Neuronal stem cell (in vitro differentiated cells): ENCODE measurements around the gene CAND1.

Experiments used
- DNase-seq: peaks from one replicate; pipeline ENCODE4 v3.0.0-alpha.2; 2013; ENCODE audit warnings: low spot score
- H2AFZ ChIP-seq: one replicate; pipeline ENCODE4 v1.6.1; 2013; ENCODE audit warnings: mild to moderate bottlenecking, low read length, inconsistent platforms
- H2AK5ac ChIP-seq: 2 replicates; pipeline ENCODE4 v1.6.1; 2013; ENCODE audit warnings: low read depth, mild to moderate bottlenecking, inconsistent platforms, low read length, moderate library complexity, mixed read lengths
- H2BK120ac ChIP-seq: 2 replicates; pipeline ENCODE4 v1.6.1; 2013; ENCODE audit warnings: low read depth, mild to moderate bottlenecking, inconsistent platforms, low read length, moderate library complexity, mixed read lengths
- H2BK12ac ChIP-seq: one replicate; pipeline ENCODE4 v1.6.1; 2013; ENCODE audit warnings: low read length, inconsistent platforms
- H2BK15ac ChIP-seq: 2 replicates; pipeline ENCODE4 v1.6.1; 2013; ENCODE audit warnings: mild to moderate bottlenecking, low read length, inconsistent platforms, mixed read lengths
- H2BK5ac ChIP-seq: one replicate; pipeline ENCODE4 v1.6.1; 2013; ENCODE audit warnings: inconsistent platforms, mild to moderate bottlenecking, low read length, moderate library complexity
- H3K14ac ChIP-seq: one replicate; pipeline ENCODE4 v1.6.1; 2013; ENCODE audit warnings: low read length, inconsistent platforms
- H3K18ac ChIP-seq: 2 replicates; pipeline ENCODE4 v1.6.1; 2013; ENCODE audit warnings: low read length, inconsistent platforms
- H3K23ac ChIP-seq: 2 replicates; pipeline ENCODE4 v1.6.1; 2013; ENCODE audit warnings: low read depth, mild to moderate bottlenecking, mixed read lengths, low read length, inconsistent platforms; ENCODE audit not compliant: poor library complexity
- H3K27ac ChIP-seq: replicated peaks from 3 replicates; pipeline ENCODE4 v1.5.1; 2013; ENCODE audit warnings: low read length, inconsistent platforms
- H3K27me3 ChIP-seq, 3 experiments: 2 replicates each; pipeline ENCODE4 v1.6.1; 2013; ENCODE audit warnings: low read length in 3 of 3, mild to moderate bottlenecking in 2 of 3, inconsistent platforms in 1 of 3, low read depth in 1 of 3, mixed read lengths in 1 of 3, moderate library complexity in 1 of 3; ENCODE audit not compliant: control insufficient read depth in 3 of 3, insufficient read depth in 3 of 3
- H3K36me3 ChIP-seq, 2 donors: replicated peaks in 1 of 2; 2 replicates each; pipeline ENCODE4 v1.6.1; 2013; ENCODE audit warnings: low read length in 2 of 2; ENCODE audit not compliant: control insufficient read depth in 2 of 2, insufficient read depth in 2 of 2
- H3K4ac ChIP-seq: 2 replicates; pipeline ENCODE4 v1.6.1; 2013; ENCODE audit warnings: inconsistent platforms, mild to moderate bottlenecking, low read length, moderate library complexity
- H3K4me1 ChIP-seq, 2 donors: 1 replicate in 1 of 2; 2 replicates in 1 of 2; pipeline ENCODE4 v1.6.1; 2013; ENCODE audit warnings: low read length in 2 of 2, low read depth in 1 of 2; ENCODE audit not compliant: control insufficient read depth in 2 of 2, insufficient read depth in 1 of 2
- H3K4me2 ChIP-seq: one replicate; pipeline ENCODE4 v1.6.1; 2013; ENCODE audit warnings: mild to moderate bottlenecking, low read length, inconsistent platforms; ENCODE audit not compliant: insufficient read depth, poor library complexity, severe bottlenecking
- H3K4me3 ChIP-seq, 2 donors: 2 replicates each; pipeline ENCODE4 v1.5.1; 2013; ENCODE audit warnings: low read length in 2 of 2, mild to moderate bottlenecking in 2 of 2, inconsistent platforms in 1 of 2, moderate library complexity in 1 of 2
- H3K79me1 ChIP-seq: one replicate; pipeline ENCODE4 v1.6.1; 2013; ENCODE audit warnings: low read depth, mild to moderate bottlenecking, inconsistent platforms, low read length, moderate library complexity
- H3K9ac ChIP-seq: one replicate; pipeline ENCODE4 v1.6.1; 2013; ENCODE audit warnings: mild to moderate bottlenecking, low read depth, low read length, inconsistent platforms; ENCODE audit not compliant: poor library complexity
- H3K9me3 ChIP-seq, 2 donors: replicated peaks in 1 of 2; 2 replicates each; pipeline versions ENCODE3 to v1.6.1; 2013; ENCODE audit warnings: low read length in 2 of 2, mild to moderate bottlenecking in 2 of 2, inconsistent platforms in 1 of 2, low read depth in 1 of 2, mixed read lengths in 1 of 2, moderate library complexity in 1 of 2; ENCODE audit not compliant: control insufficient read depth in 2 of 2, insufficient read depth in 1 of 2
- H4K8ac ChIP-seq: one replicate; pipeline ENCODE4 v1.6.1; 2013; ENCODE audit warnings: low read depth, mild to moderate bottlenecking, inconsistent platforms, low read length, moderate library complexity
- H4K91ac ChIP-seq: one replicate; pipeline ENCODE4 v1.6.1; 2013; ENCODE audit warnings: low read length, low read depth, mild to moderate bottlenecking, inconsistent platforms; ENCODE audit not compliant: poor library complexity
- WGBS, 2 donors: extraction: QIAGEN DNeasy Blood & Tissue Kit; methylation state at CpG; one replicate each; pipeline ENCODE4 v1.1.7; 2013; ENCODE audit warnings: missing lambda C conversion rate in 2 of 2, mixed read lengths in 1 of 2; ENCODE audit not compliant: insufficient read length in 2 of 2, insufficient replicate concordance in 1 of 2; ENCODE audit errors: extremely low coverage in 2 of 2; 5-methylcytosine and 5-hydroxymethylcytosine counted together

CAND1 gene

DNA sequence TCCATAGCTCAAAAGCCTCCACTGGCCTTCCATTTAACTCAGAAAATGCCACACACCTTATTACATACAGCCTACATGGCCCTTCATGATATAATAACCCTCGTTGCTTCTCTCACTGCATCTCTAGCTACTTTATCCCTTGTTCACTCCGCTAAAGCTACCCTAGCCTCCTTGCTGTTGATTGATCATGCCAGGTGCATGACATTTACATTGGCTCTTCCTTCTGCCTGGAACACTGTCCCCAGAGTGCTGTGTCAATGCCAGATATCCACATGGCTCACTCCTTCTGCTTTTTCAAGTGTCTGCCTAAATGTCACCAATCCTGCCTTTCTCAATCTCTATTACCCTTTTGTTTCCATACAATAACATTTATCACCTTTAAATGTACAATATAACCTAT is 58.3 kb downstream of the CAND1 start:
- no peaks in the 10 kb centered on the region for H3K4me1 ChIP-seq
- no peaks in the 10 kb centered on the region for H3K79me1 ChIP-seq
- H3K23ac ChIP-seq: no peak overlapping the region
- H3K9me3 ChIP-seq: peaks cover 10 to 12% of the 10 kb centered on the region in 2 donors
- no peak overlapping the region for H3K27ac ChIP-seq
- no peak overlapping the region for H2AK5ac ChIP-seq
- no peak overlapping the region for H4K91ac ChIP-seq
- no peak overlapping the region for H2BK15ac ChIP-seq
- no peak overlapping the region for H4K8ac ChIP-seq
- H3K9ac ChIP-seq: no peak overlapping the region
- H3K4me2 ChIP-seq: no peak overlapping the region
- H3K27me3 ChIP-seq: no peaks in the 10 kb centered on the region
- H2BK120ac ChIP-seq: no peak overlapping the region
- H3K14ac ChIP-seq: no peak overlapping the region
- H2AFZ ChIP-seq: no peak overlapping the region
- H3K18ac ChIP-seq: no peak overlapping the region
- DNase-seq: no peak
- H3K36me3 ChIP-seq: peaks cover 0 to 6% of the 10 kb centered on the region in 2 donors
- no peak overlapping the region for H2BK5ac ChIP-seq
- H3K4me3 ChIP-seq: no peak overlapping the region
- no CpG with 5 or more reads among the region's 2 CpGs for WGBS, 2 donors
- H2BK12ac ChIP-seq: no peak overlapping the region
- H3K4ac ChIP-seq: no peak overlapping the region

GRCh38 chr12:67331123-67331522 is 62.0 kb downstream of the CAND1 start:
- Histone ChIP-seq H3K23ac (no peak overlapping the region), H2AK5ac (no peak overlapping the region), H3K79me1 (no peaks in the 10 kb centered on the region), H3K18ac (no peak overlapping the region), H3K14ac (no peak overlapping the region), H3K4me2 (no peak overlapping the region), H2BK120ac (no peak overlapping the region), H3K4me1 (no peaks in the 10 kb centered on the region), H4K91ac (no peak overlapping the region), H3K4ac (no peak overlapping the region), H2BK12ac (no peak overlapping the region), H3K36me3 (no peaks in the 10 kb centered on the region), H2BK15ac (no peak overlapping the region), H4K8ac (no peak overlapping the region), H2AFZ (no peak overlapping the region), H3K27ac (no peak overlapping the region), H3K4me3 (no peak overlapping the region), H2BK5ac (no peak overlapping the region), H3K9ac (no peak overlapping the region), H3K27me3 (no peaks in the 10 kb centered on the region), H3K9me3 (no peaks in the 10 kb centered on the region)
- no peak for DNase-seq
- no CpG with 5 or more reads among the region's 1 CpG for WGBS, 2 donors

GRCh38 chr12:67331828-67332227 is 62.7 kb downstream of the CAND1 start:
- H2BK5ac ChIP-seq: no peak overlapping the region
- no peak overlapping the region for H2AK5ac ChIP-seq
- no peak overlapping the region for H3K4me2 ChIP-seq

GRCh38 chr12:67333649-67334048 is 64.5 kb downstream of the CAND1 start:
- Histone ChIP-seq H3K4me2 (no peak overlapping the region), H2BK120ac (no peak overlapping the region), H2BK5ac (no peak overlapping the region), H3K18ac (no peak overlapping the region), H3K9ac (no peak overlapping the region), H3K4me3 (no peak overlapping the region), H2BK15ac (no peak overlapping the region), H3K9me3 (peaks cover 0 to 4% of the 10 kb centered on the region in 2 donors), H3K4ac (no peak overlapping the region), H3K23ac (no peak overlapping the region), H3K27ac (no peak overlapping the region), H4K91ac (no peak overlapping the region), H3K36me3 (no peaks in the 10 kb centered on the region), H3K27me3 (no peaks in the 10 kb centered on the region), H2AK5ac (no peak overlapping the region), H2AFZ (no peak overlapping the region), H3K79me1 (no peaks in the 10 kb centered on the region), H4K8ac (no peak overlapping the region), H3K14ac (no peak overlapping the region), H3K4me1 (no peaks in the 10 kb centered on the region), H2BK12ac (no peak overlapping the region)
- DNase-seq: no peak
- no CpG with 5 or more reads among the region's 1 CpG for WGBS, 2 donors

More at GRCh38 chr12:67331828-67332227, 62.7 kb downstream of the CAND1 start:
- H3K4me1 ChIP-seq: no peaks in the 10 kb centered on the region
- H3K27me3 ChIP-seq: no peaks in the 10 kb centered on the region
- H3K27ac ChIP-seq: no peak overlapping the region
- H4K91ac ChIP-seq: no peak overlapping the region
- no peaks in the 10 kb centered on the region for H3K36me3 ChIP-seq
- no peak overlapping the region for H2AFZ ChIP-seq
- H3K4ac ChIP-seq: no peak overlapping the region
- no peak overlapping the region for H2BK12ac ChIP-seq
- H3K18ac ChIP-seq: no peak overlapping the region
- H3K14ac ChIP-seq: no peak overlapping the region
- no peak overlapping the region for H2BK120ac ChIP-seq
- no peak overlapping the region for H2BK15ac ChIP-seq
- H3K9me3 ChIP-seq: no peaks in the 10 kb centered on the region
- no peak overlapping the region for H4K8ac ChIP-seq
- H3K9ac ChIP-seq: no peak overlapping the region
- H3K23ac ChIP-seq: no peak overlapping the region
- H3K79me1 ChIP-seq: no peaks in the 10 kb centered on the region
- no peak for DNase-seq
- no peak overlapping the region for H3K4me3 ChIP-seq
